HG02798 (cell line): Measurements from ENCODE around the gene FOXD3.
A peak's percentile ranks its signal among the peaks of the same experiment; 100 is the strongest.

Source experiments
- ATAC-seq: cut with Tn5 transposase; IDR thresholded peaks from one replicate; pipeline ENCODE4 v1.9.1; 2021; ENCODE audit warnings: mild to moderate bottlenecking; ENCODE audit not compliant: unreplicated experiment, poor library complexity

FOXD3 gene

DNA sequence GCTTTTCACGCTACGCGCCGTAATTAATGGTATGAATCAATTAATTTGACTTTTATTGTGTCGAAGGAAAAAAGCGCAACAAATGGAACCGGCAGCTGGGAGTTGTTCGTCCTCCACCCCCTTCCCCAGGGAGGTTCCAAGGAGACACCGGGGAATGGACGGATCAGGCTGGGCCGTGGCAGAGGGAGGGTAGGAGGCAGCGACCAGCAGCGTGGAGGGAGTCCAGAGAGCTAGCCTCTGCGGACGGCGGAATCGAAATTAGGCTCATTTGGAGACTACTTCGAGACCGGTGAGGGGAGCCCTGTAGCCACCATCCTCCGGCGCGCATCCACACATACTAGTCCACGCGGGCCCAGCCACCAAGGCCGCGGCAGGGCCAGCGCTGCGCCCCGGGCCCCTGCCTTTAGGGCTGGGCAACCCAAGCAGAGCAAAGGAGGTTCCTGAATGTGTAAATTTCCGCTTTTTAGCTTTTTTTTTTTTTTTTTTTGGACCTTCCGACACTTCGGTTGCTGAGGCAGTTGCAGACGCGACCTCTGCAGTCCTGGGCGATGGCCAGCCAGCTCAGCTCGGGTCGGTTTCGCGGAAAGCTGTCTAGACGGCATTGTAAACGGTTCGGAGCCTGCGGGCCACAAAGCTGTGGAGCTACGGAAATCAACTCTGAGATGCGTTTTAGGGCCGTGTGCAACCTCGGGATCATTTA, 2.2 kb upstream of the FOXD3 start:
- ATAC-seq, result no peak

DNA sequence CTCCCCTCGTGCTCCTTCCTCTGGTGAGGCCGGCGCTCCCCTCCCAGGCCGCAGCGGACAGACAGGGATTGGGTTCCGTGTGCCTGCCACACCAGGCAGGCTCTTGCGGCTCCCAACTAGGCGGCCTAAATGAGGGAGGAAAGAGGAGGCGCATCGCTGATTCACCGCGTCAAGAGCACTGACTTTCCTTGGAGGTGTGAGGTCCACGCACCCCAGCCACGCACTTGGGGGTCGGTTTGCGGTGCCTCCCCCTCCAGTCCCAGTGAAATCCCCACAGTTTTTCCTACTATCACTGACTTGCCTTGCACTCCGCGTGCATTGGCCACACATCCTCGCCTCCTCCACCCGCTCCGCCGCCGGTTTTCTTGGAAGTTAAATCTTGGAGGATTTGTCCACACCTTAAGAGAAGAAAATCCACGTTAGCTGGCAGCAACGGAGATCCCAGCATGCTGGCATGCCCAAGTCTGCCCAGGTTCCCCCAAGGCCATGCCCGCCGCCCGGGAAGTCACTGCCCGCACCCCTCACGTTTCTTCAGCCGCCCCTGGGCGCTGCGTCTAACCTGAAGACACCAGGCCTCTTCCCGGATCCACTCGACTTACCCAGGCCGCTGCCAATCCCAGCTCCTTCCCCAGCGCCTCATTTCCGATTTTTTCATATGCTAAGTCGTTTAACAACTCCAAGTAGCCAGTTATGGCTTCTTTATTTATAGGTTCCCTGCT, 1.1 kb upstream of the FOXD3 start:
- ATAC-seq, result no peak

DNA sequence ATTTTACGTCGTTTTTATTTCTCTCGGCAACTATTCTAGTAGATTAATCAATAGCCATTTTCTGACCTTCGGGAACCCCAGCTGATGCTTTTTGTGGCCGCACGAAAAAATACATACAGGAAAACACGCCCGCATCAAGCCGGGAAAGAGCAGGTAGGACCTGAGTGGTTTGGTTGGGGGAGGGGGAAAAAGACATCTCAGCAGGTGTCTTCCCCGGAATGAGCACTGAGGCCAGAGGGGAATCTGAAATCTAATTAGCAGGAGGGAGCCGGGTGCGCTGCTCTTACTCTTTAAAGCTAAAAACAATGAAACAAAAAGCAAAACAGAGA, 618 bp upstream of the FOXD3 start:
- no peak for ATAC-seq

DNA sequence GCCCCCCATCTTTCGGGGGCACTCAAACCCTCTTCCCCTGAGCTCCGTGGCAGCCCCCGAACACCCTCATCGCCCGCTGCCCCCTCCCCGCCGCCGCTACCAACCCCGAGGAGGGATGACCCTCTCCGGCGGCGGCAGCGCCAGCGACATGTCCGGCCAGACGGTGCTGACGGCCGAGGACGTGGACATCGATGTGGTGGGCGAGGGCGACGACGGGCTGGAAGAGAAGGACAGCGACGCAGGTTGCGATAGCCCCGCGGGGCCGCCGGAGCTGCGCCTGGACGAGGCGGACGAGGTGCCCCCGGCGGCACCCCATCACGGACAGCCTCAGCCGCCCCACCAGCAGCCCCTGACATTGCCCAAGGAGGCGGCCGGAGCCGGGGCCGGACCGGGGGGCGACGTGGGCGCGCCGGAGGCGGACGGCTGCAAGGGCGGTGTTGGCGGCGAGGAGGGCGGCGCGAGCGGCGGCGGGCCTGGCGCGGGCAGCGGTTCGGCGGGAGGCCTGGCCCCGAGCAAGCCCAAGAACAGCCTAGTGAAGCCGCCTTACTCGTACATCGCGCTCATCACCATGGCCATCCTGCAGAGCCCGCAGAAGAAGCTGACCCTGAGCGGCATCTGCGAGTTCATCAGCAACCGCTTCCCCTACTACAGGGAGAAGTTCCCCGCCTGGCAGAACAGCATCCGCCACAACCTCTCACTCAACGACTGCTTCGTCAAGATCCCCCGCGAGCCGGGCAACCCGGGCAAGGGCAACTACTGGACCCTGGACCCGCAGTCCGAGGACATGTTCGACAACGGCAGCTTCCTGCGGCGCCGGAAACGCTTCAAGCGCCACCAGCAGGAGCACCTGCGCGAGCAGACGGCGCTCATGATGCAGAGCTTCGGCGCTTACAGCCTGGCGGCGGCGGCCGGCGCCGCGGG, 837 bp downstream of the FOXD3 start:
- ATAC-seq, result no peak

DNA sequence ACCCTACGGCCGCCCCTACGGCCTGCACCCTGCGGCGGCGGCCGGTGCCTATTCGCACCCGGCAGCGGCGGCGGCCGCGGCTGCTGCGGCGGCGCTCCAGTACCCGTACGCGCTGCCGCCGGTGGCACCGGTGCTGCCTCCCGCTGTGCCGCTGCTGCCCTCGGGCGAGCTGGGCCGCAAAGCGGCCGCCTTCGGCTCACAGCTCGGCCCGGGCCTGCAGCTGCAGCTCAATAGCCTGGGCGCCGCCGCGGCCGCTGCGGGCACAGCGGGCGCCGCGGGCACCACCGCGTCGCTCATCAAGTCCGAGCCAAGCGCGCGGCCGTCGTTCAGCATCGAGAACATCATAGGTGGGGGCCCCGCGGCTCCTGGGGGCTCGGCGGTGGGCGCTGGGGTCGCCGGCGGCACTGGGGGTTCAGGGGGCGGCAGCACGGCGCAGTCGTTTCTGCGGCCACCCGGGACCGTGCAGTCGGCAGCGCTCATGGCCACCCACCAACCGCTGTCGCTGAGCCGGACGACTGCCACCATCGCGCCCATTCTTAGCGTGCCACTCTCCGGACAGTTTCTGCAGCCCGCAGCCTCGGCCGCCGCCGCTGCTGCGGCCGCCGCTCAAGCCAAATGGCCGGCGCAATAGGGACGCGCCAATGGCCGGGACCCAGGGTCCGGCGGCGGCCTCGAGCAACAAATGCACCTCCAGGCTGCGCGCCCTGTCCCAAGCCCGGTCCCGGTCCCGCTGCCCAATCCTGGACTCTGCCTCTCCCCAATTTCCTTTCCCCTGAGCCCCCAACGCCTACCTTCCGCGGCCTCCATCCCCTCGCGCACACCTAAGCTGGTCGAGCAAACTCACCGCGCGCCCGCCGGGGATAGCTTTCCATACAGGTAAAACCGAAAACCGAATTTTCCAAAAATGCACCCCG, 1.8 kb downstream of the FOXD3 start:
- ATAC-seq, result no peak

DNA sequence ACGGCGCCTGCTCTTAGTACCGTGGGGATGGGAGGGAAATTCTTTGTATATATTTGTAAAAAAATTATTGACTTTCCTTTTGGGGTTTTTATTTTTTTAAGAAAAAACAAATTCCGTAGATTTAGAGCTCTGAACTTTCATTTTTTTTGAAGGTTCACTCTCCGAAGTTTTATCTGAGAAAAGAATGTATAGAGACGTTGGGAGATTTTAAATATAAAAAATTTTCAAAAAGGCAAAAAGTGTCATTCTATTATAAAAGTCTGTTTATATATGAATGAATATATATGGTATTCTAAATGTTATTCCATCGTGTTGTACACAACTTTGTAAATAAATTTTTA, 2.4 kb downstream of the FOXD3 start:
- ATAC-seq, result no peak

DNA sequence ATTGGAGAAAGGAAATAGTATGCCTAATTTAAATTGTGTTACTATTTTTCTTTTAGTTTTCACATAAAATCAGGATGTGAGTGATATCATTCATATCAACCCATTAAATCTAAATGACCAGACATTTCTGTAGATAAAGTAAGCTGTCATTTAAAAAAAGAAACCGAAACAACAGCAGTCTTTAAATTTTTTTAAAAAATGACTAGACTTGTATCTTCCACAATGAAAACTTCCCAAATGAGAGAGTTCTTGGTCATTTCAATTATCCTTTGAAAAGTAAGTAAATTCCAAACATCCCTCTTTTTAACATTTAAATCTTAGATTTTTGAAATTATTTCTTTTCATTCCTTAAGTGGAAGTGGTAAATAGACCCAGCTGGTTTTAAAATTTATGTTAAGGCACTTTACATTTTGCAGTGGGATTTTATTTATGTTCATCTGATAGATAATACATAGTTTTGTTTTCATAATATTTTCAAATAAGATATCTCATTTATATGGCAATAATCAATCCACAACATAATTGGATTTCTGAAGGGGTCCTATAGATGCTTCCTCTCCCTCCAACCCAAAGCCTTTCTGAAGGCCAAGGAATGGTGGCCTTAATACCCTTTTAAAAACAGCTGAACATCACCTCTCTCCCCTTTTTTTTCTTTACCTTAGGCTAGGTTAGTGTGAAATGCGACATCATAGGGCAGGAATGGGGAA, 3.1 kb downstream of the FOXD3 start:
- ATAC-seq, result no peak

DNA sequence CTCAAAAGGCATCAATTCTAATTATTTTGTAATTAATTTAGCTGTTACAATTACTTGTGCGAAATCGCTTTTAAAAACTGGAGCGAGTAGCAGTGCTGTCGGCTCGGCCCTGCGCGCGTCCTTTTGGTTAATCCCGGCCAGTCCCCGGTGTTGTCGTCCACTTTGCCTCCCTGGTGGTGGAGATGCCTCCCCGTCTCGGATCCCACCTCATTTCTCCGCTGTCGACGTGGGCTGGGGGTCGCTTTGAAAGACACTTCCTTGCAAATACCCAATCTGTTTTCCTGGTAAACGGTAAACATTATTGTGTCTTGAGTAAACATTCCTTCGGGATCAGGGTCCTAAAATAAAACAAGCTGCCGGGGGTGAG, 3.7 kb downstream of the FOXD3 start:
- no peak for ATAC-seq

DNA sequence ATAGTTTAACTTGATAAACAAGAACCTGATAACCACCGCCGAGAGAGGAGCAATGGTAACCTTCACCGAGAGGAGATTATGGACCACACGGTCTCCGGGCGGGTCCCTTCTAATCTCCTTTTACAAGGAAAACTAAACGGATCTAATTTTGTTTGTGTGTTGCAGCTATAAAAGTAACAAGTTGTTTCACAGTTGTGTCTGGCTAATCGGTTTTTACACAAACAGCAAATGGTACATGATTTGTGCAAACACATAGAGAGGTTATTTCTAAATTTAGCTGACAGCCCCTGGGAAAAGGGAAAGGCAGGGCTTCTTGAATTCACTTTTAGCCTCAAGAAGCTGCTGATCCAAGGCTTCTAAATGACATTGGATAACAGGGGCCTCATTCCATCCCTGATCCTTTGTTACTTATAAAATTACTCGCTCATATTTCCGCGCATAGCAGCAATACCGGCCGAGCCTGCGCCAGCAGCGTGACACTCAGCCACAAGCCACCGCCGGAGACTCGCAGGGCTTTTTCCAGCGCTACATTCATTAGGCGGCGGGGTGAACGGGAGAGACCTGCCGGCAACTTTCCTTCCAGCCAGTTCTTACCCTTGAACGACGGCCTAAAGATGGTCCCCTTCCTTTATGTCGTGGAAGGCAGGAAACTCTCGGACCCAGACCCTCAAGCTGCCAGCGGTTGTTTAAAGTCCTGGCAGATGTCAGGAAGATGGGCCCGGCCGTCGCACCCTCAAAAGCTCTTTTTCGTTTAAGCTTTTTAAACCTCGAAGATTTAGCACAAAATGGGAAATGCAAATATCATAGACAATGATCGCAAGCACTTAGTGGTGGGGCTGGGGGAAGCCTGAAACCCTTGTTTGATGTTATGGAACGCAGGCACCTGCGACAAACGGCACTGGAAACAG, 4.4 kb downstream of the FOXD3 start:
- no peak for ATAC-seq

DNA sequence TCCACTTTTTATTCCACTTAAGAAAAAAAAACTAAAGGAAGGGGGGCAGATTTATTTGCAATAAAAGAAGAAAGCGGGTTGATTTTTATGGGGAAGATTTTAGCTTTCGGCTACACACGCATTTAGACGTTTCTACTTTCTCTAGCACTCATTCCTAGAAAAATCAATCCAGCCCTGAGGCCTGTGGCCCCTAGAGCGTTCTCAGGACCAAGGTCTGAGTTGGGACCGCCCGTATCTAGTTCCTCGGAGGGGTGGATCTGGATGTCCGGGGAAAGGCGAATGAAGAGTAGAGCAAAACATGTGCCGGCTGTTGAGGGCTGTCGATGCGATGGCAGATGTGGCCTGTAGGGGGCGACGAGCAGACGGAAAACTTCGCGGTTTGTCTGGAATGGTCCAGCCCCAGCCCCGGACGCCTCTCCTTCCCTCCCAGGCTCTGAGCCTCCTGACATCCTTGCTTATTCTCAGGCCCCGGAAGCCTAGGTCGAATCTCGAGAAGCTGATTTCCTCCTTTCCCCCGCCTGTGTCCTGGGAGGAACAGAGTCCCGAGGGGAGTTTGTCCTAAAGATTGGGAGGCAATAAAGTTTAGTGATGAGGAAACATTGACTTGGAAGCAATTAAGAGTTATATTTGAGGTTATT, 5.2 kb downstream of the FOXD3 start:
- ATAC-seq, result peak; percentile 67

DNA sequence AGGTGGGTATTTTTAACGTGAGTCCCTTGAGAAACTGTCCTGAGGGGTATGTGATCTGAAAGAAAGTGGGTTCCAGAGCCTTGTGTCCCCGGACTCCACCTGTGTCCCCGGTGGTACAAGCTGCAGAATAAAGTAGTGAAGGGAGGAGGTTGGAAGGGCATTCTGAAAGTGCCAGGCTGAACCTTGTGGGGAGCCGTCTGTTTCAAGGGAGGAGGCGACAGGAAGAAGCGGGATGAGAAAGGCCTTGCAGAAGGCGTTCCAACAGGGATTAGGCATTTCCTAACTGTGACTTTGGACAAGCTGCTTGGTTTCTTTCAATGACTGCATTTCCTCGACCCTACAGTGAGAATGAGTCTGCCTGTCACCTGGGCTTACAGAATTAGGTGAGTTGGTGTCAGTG, 5.8 kb downstream of the FOXD3 start:
- ATAC-seq, result no peak

DNA sequence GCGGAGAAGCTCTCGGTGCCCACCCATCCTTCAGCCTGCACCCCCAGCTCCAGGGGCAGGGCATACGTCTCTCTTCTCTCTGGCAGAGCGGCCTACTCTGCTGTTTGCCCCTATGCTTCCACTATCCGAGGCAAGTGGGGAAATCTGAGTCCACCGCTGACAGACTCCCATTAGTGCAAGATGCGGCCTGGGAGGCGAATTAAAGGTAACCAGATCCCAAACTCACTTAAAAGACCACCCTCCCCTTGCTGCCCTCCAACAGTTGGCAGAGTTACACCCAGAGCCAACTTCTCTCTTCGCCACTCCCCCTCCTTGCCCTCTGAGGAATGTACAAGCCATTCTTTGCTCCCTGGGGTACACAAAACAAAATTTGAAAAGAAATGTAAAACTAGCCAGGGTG, 6.4 kb downstream of the FOXD3 start:
- no peak for ATAC-seq

DNA sequence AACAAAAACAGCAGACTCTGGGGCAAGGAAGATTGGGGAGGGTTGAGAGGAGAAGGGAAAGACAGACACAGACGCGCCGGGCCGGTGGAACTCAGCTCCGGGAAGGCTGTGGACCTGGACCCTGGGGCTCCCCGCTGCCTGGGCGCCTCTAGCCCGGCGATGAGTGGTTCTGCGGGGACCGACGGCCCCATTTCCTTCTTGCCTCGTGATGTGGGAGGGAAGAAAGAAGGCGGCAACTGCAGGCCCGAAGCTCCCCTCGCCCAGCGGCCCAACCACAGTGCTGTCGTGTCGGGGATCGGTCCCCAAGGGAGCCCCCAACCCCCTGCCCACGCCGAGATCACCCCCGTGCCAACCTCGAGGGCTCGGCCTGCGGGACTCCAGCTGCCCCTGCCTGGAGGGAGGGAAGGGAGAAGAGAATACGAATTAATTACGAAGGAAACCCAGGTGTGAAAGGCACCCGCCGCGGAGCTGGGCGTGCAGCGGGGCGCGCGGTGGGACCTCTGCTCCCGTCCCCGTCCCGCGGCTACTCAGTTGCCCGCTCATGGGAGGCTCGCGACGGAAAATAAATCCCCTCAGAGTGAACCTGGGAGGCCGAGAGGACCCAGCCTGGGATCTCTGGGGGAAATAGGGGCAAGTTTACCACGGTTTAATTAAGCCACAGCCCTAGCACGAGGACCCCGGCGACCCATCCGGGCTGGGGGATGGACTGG, 7.4 kb downstream of the FOXD3 start:
- ATAC-seq, result no peak

DNA sequence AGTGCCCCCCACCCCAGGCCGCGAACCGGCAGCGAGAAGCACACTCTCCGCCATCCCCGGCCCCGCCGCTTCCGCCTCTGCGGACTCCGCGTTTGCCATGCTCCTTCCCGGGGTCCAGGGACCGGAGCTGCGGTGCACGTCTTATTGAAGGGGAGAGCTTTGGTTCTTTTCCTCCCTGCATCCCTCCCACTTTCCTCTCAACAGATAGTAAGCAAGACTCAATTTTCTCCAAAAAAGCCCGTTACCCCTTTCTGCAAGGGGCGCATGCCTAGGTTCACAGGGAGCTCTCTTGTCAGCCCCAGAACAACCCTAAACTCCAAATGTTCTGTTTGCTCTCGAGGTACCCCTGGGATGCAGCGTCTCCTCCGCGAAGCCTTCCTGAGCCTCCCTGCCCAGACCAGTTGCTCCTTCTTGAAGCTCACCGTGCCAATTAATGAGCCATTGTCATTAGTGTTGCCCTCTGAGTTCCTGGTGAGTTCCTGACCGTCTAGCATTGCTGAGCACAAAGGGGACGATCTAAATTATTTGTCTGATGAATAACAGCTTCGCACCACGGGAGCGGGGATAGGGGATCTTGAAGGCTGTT, 8.1 kb downstream of the FOXD3 start:
- ATAC-seq, result no peak

DNA sequence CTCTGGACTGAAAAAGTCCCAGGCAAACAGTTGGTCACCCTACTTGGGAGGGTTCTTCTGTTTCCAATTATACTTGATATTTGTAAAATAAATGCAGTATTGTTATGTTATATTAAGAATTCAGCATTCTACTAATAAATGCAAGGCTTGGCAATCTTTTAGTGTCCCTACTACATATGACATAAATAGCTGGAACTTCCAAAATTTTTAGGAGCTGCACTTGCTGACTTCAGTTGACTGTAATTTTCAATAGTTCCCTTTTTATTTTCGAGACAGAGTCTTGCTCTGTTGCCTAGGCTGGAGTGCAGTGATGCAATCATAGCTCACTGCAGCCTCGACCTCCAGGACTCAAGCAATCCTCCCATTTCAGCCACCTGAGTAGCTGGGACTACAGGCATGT, 20.0 kb downstream of the FOXD3 start:
- no peak for ATAC-seq

DNA sequence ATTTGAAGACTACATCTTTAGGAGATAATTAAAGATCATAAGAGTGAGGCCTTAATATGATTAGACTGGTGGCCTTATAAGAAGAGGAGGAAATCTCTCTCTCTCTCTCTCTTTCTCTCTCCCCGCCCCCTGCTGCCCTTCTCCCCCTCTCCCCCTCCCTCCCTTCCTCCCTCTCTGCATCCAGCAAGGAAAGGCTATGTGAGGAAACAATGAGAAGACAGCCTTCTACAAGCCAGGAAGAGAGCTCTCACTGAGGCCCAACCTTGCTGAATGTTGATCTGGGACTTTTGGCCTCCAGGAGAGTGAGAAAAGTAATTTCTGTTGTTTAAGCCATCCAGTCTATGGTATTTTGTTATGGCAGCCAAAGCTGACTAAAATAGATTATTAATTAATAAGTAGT, 21.6 kb downstream of the FOXD3 start:
- no peak for ATAC-seq

DNA sequence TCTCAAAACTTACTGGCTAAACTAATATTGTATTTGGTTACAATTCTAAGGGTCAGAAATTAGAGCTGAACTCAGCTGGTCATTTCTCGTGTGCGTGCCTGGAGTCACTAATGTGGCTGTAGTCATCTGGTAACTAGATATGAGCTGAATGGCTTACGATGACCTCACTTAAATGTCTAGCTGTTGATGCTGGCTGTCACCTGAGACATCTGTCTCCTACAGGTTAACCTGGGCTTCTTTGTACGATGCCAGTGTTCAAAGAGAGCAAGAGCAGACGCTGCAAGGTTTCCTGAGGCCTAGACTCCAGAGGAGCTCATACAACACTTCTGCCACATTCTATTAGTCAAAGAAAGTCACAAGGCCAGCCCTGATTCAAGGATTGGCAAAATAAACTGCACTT, 28.0 kb downstream of the FOXD3 start:
- no peak for ATAC-seq
